ENCODE measurements around the gene ARIH2. TPM values are rescaled to one million over a fixed set of nuclear protein-coding genes. Genes with fewer than 3 reads are reported as not detected.

ARIH2 gene
- total and polyA plus RNA-seq, 9 of the 15 experiments (the other 6 are each of a cell fraction or from before 2014, with no cell fraction given) = 27.0 to 120 (median 108) TPM

GRCh38 chr3:48919215-48920138 is 835 bp downstream of the ARIH2 start (continued):
- TF ChIP-seq E2F6 (IDR thresholded peaks at IDR 0.05; ENCODE audit: borderline replicate concordance in 1 of 2, extremely low read depth in 1 of 2, insufficient read depth in 1 of 2, insufficient read length in 1 of 2, low read depth in 1 of 2, low read length in 1 of 2, poor library complexity in 1 of 2, severe bottlenecking in 1 of 2) (peak in 1 of 2 experiments; percentile 16), ZKSCAN1 (IDR thresholded peaks at IDR 0.05; ENCODE audit: low read depth, low read length) (no peak), MED1 (CRISPR knock-in tag; IDR thresholded peaks at IDR 0.05; ENCODE audit: borderline replicate concordance) (no peak), CHD2 (IDR thresholded peaks at IDR 0.05; ENCODE audit: low read depth, low read length) (no peak), GABPA (tag; conservative IDR thresholded peaks at IDR 0.05; ENCODE audit: low read depth) (no peak), ZNF740 (CRISPR knock-in tag; IDR thresholded peaks at IDR 0.05) (0 out of 2 replicates have a peak, but pooled peaks have one; percentile 49), ZNF740 (tag; IDR thresholded peaks at IDR 0.05) (no peak), KDM5B (IDR thresholded peaks at IDR 0.05; ENCODE audit: insufficient replicate concordance, low read depth, low read length) (no peak), TAF1 (IDR thresholded peaks at IDR 0.05; ENCODE audit: control insufficient read depth, extremely low read depth, insufficient read depth, low read length, severe bottlenecking) (peak; percentile 25), POLR2AphosphoS5 (IDR thresholded peaks at IDR 0.05; ENCODE audit: control insufficient read depth, insufficient read depth, low read depth, low read length) (peak; percentile 51; the same call in 1 of the 2 replicates), ARID2 (IDR thresholded peaks at IDR 0.05) (no peak), SFPQ (IDR thresholded peaks at IDR 0.05; ENCODE audit: low read depth, low read length) (no peak), PPARD (CRISPR knock-in tag; IDR thresholded peaks at IDR 0.05) (no peak), USF2 (CRISPR knock-in tag; IDR thresholded peaks at IDR 0.05) (peak; percentile 58; the same call in 1 of the 2 replicates), USF1 (CRISPR knock-in tag; IDR thresholded peaks at IDR 0.05) (peak; percentile 65), SIN3A (IDR thresholded peaks at IDR 0.05; ENCODE audit: borderline replicate concordance in 2 of 2, control insufficient read depth in 1 of 2, low read depth in 2 of 2, low read length in 2 of 2) (peak; percentile 77 to 83; a peak in 2 of 4 replicates), RAD51 (IDR thresholded peaks at IDR 0.05; ENCODE audit: borderline replicate concordance, low read depth) (peak; percentile 67), SP1 (CRISPR knock-in tag; IDR thresholded peaks at IDR 0.05) (0 out of 2 replicates have a peak, but pooled peaks have one; percentile 15)
